Suprapubic skin (tissue), 4 donors: ENCODE results near the gene SIK3. TPM values are rescaled to one million over a fixed set of nuclear protein-coding genes. Genes with fewer than 3 reads are reported as not detected.

Experiments
- DNase-seq, 2 donors: peaks; one replicate each; pipeline ENCODE4 v3.0.0-alpha.2; 2019; ENCODE audit warnings: low spot score in 2 of 2
- H3K27ac ChIP-seq: fragments of 200-600 bp; sonication (generic); one replicate; pipeline ENCODE4 v1.5.1; 2019
- H3K27me3 ChIP-seq: fragments of 200-600 bp; sonication (generic); one replicate; pipeline ENCODE4 v1.5.1; 2019
- H3K36me3 ChIP-seq: fragments of 200-600 bp; sonication (generic); one replicate; pipeline ENCODE4 v1.5.1; 2019
- H3K4me1 ChIP-seq: fragments of 200-600 bp; sonication (generic); one replicate; pipeline ENCODE4 v1.5.1; 2019
- H3K4me3 ChIP-seq: fragments of 200-600 bp; sonication (generic); one replicate; pipeline ENCODE4 v1.5.1; 2019; ENCODE audit warnings: mild to moderate bottlenecking
- H3K9me3 ChIP-seq: fragments of 200-600 bp; sonication (generic); one replicate; pipeline ENCODE4 v1.5.1; 2019
- EP300 ChIP-seq: sonication (generic); formaldehyde crosslinking; IDR thresholded peaks from one replicate; pipeline ENCODE4 v1.6.1; 2017; ENCODE audit warnings: antibody characterized with exemption
- POLR2A ChIP-seq, 2 donors: fragments of 450-650 bp; IDR thresholded peaks; one replicate each; pipeline ENCODE4 v1.6.1; 2017; ENCODE audit warnings: antibody characterized with exemption in 2 of 2, mild to moderate bottlenecking in 2 of 2, moderate library complexity in 2 of 2
- POLR2AphosphoS5 ChIP-seq, 3 donors: sonication (generic); formaldehyde crosslinking; IDR thresholded peaks; one replicate each; pipeline ENCODE4 v1.6.1; 2017; ENCODE audit warnings: antibody characterized with exemption in 3 of 3
- WGBS: methylation state at CpG from one replicate; pipeline ENCODE4 v1.1.5; 2018; 5-methylcytosine and 5-hydroxymethylcytosine counted together
- total RNA-seq, 4 donors: library from RNA; depleted of rRNA; stranded (reverse); fragments of >200 nt; gene quantifications; one replicate each; pipeline ENCODE4 v1.1.0, GENCODE V29; 2016
- TF ChIP-seq, protein P1 (sequence below), 2 donors: fragments of 200-600 bp in 1 of 2; fragments of 450-650 bp in 1 of 2; sonication (generic) in 1 of 2; IDR thresholded peaks; one replicate each; pipeline ENCODE4 v1.5.1; 2016 to 2019; ENCODE audit warnings: antibody characterized with exemption in 2 of 2, mild to moderate bottlenecking in 1 of 2, moderate library complexity in 1 of 2

The SIK3 gene
- total RNA-seq, 4 donors from 2014 or later = 31.6 to 60.8 (median 37.5) TPM

DNA sequence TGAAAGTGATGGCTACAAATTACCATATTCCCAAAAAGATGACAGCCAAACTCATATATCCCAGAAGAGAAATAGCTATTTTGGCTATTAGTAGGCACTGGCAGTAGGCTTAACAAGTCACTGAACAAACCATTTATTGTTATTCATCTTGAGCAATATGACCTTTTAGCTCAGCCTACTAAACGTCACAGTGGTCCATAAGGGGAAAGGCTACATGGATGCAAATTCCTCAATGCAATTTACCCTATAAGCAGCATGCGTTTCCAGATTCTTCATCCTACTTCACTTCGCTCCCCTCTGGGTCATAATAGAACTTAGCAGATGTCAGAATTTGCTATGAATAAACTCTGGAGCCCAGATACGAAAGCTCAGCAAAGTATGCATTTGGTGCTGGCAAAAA is 114.0 kb downstream of the SIK3 start:
- Histone ChIP-seq H3K36me3 (no peaks in the 10 kb centered on the region), H3K9me3 (no peaks in the 10 kb centered on the region), H3K27ac (peak overlapping the region; percentile 42), H3K4me1 (peaks cover 48% of the 10 kb centered on the region), H3K4me3 (no peak overlapping the region), H3K27me3 (no peaks in the 10 kb centered on the region)
- no peak for TF ChIP-seq EP300
- TF ChIP-seq, protein P1, sequence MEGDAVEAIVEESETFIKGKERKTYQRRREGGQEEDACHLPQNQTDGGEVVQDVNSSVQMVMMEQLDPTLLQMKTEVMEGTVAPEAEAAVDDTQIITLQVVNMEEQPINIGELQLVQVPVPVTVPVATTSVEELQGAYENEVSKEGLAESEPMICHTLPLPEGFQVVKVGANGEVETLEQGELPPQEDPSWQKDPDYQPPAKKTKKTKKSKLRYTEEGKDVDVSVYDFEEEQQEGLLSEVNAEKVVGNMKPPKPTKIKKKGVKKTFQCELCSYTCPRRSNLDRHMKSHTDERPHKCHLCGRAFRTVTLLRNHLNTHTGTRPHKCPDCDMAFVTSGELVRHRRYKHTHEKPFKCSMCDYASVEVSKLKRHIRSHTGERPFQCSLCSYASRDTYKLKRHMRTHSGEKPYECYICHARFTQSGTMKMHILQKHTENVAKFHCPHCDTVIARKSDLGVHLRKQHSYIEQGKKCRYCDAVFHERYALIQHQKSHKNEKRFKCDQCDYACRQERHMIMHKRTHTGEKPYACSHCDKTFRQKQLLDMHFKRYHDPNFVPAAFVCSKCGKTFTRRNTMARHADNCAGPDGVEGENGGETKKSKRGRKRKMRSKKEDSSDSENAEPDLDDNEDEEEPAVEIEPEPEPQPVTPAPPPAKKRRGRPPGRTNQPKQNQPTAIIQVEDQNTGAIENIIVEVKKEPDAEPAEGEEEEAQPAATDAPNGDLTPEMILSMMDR (IDR thresholded peaks at IDR 0.05) = no peak
- no peak for TF ChIP-seq POLR2AphosphoS5 (IDR thresholded peaks at IDR 0.05)
- TF ChIP-seq POLR2A (IDR thresholded peaks at IDR 0.05) = no peak
- WGBS = 60% methylated on average over 4 of the region's 4 CpGs
- no peak for DNase-seq

DNA sequence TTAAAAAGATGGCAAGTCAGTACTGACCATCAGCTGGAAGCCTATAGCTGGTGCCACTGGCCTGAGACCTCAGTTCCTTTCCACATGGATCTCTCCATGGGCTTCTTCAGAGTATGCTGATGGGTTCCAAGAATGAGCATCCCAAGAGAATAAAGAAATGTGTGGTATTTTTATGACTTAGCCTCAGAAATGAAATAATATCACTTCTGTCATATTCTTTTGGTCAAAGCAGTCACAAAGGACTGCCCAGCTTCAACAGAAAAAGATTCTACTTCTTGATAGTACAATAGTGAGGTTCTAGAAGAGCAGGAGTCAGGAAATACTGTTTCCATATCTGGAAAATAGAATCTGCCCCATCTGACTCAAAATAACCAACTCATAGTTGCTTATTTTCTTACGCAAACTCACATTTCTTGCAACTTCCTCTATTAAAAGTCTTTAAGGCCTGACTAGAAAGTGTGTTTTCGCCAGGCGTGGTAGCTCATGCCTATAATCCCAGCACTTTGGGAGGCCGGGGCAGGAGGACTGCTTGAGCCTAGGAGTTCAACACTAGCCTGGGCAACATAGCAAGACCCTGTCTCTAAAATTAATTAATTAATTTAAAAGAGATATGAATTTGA is 116.9 kb downstream of the SIK3 start:
- no peak overlapping the region for H3K4me3 ChIP-seq
- WGBS = 93% methylated on average over 4 of the region's 4 CpGs
- H3K27ac ChIP-seq = no peak overlapping the region

DNA sequence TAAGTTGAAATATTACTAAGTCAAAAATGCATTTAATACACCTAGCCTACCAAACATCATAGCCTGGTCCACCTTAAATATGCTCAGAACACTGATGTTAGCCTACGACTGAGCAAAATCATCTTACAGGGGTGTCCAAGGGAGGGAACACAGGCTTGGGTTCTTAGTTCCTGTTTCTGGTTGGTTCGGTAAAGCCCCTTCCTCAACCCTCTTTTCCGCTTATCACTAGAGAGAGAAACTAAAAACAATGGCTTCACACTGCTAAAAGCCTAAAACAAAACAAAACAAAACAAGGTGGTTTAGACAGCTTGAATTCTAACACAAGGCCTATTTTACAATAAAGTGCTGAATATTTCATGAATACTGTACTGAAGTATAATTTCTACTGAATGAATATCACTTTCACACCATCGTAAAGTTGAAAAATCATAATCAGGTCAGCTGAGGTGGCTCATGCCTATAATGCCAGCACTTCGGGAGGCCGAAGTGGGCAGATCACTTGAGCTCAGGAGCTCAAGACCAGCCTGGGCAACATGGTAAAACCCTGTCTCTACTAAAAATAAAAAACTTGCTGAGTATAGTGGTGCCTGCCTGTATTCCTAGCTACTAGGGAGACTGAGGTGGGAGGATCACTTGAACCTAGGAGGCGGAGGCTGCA is 118.0 kb downstream of the SIK3 start:
- H3K9me3 ChIP-seq = no peaks in the 10 kb centered on the region
- DNase-seq = no peak
- H3K4me1 ChIP-seq = peaks cover 24% of the 10 kb centered on the region
- H3K4me3 ChIP-seq = no peak overlapping the region
- 89% methylated on average over 7 of the region's 7 CpGs for WGBS
- no peak overlapping the region for H3K27ac ChIP-seq
- no peaks in the 10 kb centered on the region for H3K36me3 ChIP-seq
- no peaks in the 10 kb centered on the region for H3K27me3 ChIP-seq
- TF ChIP-seq POLR2AphosphoS5 (IDR thresholded peaks at IDR 0.05) (no peak), EP300 (no peak), POLR2A (IDR thresholded peaks at IDR 0.05) (no peak)
- TF ChIP-seq, protein P1 (IDR thresholded peaks at IDR 0.05) = no peak

More for the DNA sequence above, 116.9 kb downstream of the SIK3 start:
- Histone ChIP-seq H3K27me3 (no peaks in the 10 kb centered on the region), H3K9me3 (no peaks in the 10 kb centered on the region), H3K36me3 (no peaks in the 10 kb centered on the region), H3K4me1 (peaks cover 32% of the 10 kb centered on the region)
- TF ChIP-seq POLR2AphosphoS5 (IDR thresholded peaks at IDR 0.05) (no peak), EP300 (no peak), POLR2A (IDR thresholded peaks at IDR 0.05) (no peak)
- TF ChIP-seq, protein P1 (IDR thresholded peaks at IDR 0.05) = no peak
- DNase-seq = no peak

DNA sequence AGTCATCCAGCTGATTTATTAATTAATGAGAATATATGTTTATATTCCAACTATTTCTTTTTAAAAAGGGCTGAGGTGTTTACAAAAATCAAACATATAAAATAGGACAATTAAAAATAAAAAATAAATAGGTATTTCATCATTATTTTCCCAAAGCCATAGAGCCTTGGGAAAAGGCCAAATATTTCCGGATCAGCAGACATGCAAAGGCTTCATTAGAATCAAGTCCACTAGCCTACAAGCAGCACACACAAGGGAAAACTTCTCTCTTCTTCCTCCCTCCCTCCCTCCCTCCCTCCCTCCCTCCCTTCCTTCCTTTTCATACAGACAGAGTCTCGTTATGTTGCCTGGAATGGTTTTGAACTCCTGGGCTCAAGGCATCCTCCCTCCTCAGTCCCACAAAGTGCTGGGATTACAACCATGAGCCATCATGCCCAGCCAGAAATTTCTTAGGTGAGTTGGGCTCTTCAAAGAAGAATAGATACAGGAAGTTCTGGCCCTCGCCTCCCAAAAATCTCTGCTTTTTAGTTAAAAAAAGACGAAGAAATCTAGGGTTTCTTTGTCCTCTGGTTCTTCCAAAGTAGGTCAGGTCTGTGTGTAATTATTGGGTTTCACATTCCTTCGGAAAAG is 121.2 kb downstream of the SIK3 start:
- Histone ChIP-seq H3K27ac (no peak overlapping the region), H3K36me3 (no peaks in the 10 kb centered on the region), H3K4me3 (no peak overlapping the region), H3K9me3 (no peaks in the 10 kb centered on the region), H3K27me3 (no peaks in the 10 kb centered on the region), H3K4me1 (peaks cover 14% of the 10 kb centered on the region)
- 46% methylated on average over 5 of the region's 5 CpGs for WGBS
- no peak for DNase-seq
- TF ChIP-seq EP300 (no peak), POLR2A (IDR thresholded peaks at IDR 0.05) (no peak), POLR2AphosphoS5 (IDR thresholded peaks at IDR 0.05) (no peak)
- TF ChIP-seq, protein P1 (IDR thresholded peaks at IDR 0.05) = no peak

DNA sequence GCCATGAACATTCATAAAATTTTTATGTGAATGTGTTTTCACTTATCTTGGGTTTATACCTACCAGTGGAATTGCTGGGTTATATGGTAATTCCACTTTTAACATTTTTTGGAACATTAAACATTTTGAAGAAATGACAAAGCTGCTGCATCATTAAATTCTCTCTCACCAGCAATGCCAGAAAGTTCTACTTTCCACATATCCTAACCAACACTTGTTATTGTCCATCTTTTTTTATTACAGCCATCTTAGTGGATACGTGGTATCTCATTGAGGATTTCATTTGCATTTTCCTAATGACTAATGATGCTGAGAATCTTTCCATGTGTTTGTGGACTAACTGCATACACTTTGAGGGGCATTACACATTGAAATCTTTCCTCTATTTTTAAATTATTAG is 122.6 kb downstream of the SIK3 start:
- Histone ChIP-seq H3K27ac (no peak overlapping the region), H3K9me3 (no peaks in the 10 kb centered on the region), H3K4me3 (no peak overlapping the region), H3K27me3 (no peaks in the 10 kb centered on the region), H3K36me3 (no peaks in the 10 kb centered on the region), H3K4me1 (peaks cover 4% of the 10 kb centered on the region)
- TF ChIP-seq POLR2A (IDR thresholded peaks at IDR 0.05) (no peak), POLR2AphosphoS5 (IDR thresholded peaks at IDR 0.05) (no peak), EP300 (no peak)
- TF ChIP-seq, protein P1 (IDR thresholded peaks at IDR 0.05) = no peak
- DNase-seq = no peak
- WGBS = 100% methylated on average over 1 of the region's 1 CpG
